ENCODE measurements around the gene LYG1.
"Not testable (repeated sequence)": the region's sequence is repeated elsewhere in the genome, so short reads cannot be mapped to it uniquely, and the experiment has no call there.

Gene LYG1
- 2.0 to 4.6 (median 3.3) reads per million in 4 experiments for total RNA-seq

- not testable (repeated sequence) for DNase-seq
Measured at GRCh38 chr2:99301097-99301496, at the start of gene LYG1. Gene LYG1 (minus strand): TSS chr2:99301197. CDS start chr2:99295670, 5,527 bp downstream.

GRCh38 chr2:99350194-99350593, 49.2 kb upstream of the LYG1 start:
- DNase-seq: no peak

GRCh38 chr2:99348173-99348572, 47.2 kb upstream of the LYG1 start:
- DNase-seq: no peak

- no peak for DNase-seq
Measured at GRCh38 chr2:99346218-99346617, 45.2 kb upstream of the LYG1 start.

- not testable (repeated sequence) for DNase-seq
Measured at GRCh38 chr2:99345446-99345845, 44.4 kb upstream of the LYG1 start.

GRCh38 chr2:99342536-99342935, 41.5 kb upstream of the LYG1 start:
- DNase-seq: no peak

- no peak for DNase-seq
Measured at GRCh38 chr2:99340669-99341236, 39.8 kb upstream of the LYG1 start.

GRCh38 chr2:99338029-99338585, 37.1 kb upstream of the LYG1 start:
- DNase-seq: no peak

GRCh38 chr2:99337113-99338028, 36.4 kb upstream of the LYG1 start, which contains the start of gene EIF5B:
Gene EIF5B (plus strand): TSS chr2:99337389. CDS start chr2:99337555, 166 bp downstream.
- peak; percentile 79 for DNase-seq

GRCh38 chr2:99336804-99337112, 35.8 kb upstream of the LYG1 start:
- DNase-seq: no peak

- DNase-seq: peak; percentile 95
Measured at GRCh38 chr2:99335911-99336803, 35.2 kb upstream of the LYG1 start, which contains the start of gene TXNDC9. Gene TXNDC9 (minus strand): TSS chr2:99336333. CDS start chr2:99333210, 3,123 bp downstream.

- DNase-seq: no peak
Measured at GRCh38 chr2:99325384-99325783, 24.4 kb upstream of the LYG1 start.

GRCh38 chr2:99317873-99318200, 16.8 kb upstream of the LYG1 start:
- not testable (repeated sequence) for DNase-seq

- DNase-seq: no peak
Measured at GRCh38 chr2:99317161-99317872, 16.3 kb upstream of the LYG1 start.

- no peak for DNase-seq
Measured at GRCh38 chr2:99299580-99299979, 1.4 kb downstream of the LYG1 start.

- DNase-seq: no peak
Measured at GRCh38 chr2:99297994-99298393, 3.0 kb downstream of the LYG1 start.

GRCh38 chr2:99285526-99285925, 15.5 kb downstream of the LYG1 start:
- DNase-seq: no peak

GRCh38 chr2:99279969-99280695, 20.9 kb downstream of the LYG1 start:
- DNase-seq: no peak

GRCh38 chr2:99278793-99279291, 22.2 kb downstream of the LYG1 start:
- DNase-seq: no peak

GRCh38 chr2:99278195-99278765, 22.7 kb downstream of the LYG1 start:
- not testable (repeated sequence) for DNase-seq

GRCh38 chr2:99275882-99276281, 25.1 kb downstream of the LYG1 start:
- DNase-seq: no peak

Measured in effector CD8-positive, alpha-beta T cell (primary cell).